Spleen (tissue), 7 donors: ENCODE data around the gene ADGRL3.

Source experiments
- POLR2AphosphoS5 ChIP-seq, 3 donors: sonication (generic); formaldehyde crosslinking; IDR thresholded peaks; one replicate each; pipeline ENCODE4 v1.5.1; 2017; ENCODE audit warnings: antibody characterized with exemption in 3 of 3
- TF ChIP-seq, protein P1 (sequence below), 11 experiments: fragments of 200-600 bp in 7 of 11; fragments of 450-650 bp in 4 of 11; sonication (generic) in 4 of 11; IDR thresholded peaks in 8 of 11; conservative IDR thresholded peaks in 3 of 11; 1 replicate in 7 of 11; 2 replicates in 4 of 11; pipeline versions ENCODE4 v1.4.0 to v1.8.0; 2016 to 2021; ENCODE audit warnings: antibody characterized with exemption in 11 of 11, inconsistent platforms in 4 of 11, mild to moderate bottlenecking in 1 of 11
- donor health status: DM: no; HTN: no; CAD: no; lungs with moderate emphysema.
- donor health status: DM: no; HTN: no; CAD: no.
- donor health status: DM: no; HTN: no; CAD: no.

DNA sequence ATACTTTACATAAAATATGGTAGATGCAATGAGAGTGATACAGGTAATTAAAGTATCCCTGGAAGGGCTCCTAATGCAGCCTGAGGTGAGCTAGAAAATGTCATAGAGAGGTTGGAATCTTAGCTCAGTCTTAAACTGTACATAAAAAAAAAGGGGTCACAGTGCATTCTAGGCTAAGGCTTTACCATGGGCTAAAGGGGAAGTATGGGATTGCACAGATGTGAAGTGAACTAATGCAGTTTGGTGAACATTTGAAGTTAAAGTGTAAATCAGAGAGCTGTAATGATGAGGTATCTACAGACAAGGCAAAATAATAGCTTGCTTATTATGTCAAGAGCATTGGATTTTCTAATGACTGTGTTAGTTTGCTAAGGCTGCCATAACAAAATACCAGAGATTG is 405.9 kb downstream of the ADGRL3 start:
- no peak for TF ChIP-seq POLR2AphosphoS5 (IDR thresholded peaks at IDR 0.05)
- TF ChIP-seq, protein P1, sequence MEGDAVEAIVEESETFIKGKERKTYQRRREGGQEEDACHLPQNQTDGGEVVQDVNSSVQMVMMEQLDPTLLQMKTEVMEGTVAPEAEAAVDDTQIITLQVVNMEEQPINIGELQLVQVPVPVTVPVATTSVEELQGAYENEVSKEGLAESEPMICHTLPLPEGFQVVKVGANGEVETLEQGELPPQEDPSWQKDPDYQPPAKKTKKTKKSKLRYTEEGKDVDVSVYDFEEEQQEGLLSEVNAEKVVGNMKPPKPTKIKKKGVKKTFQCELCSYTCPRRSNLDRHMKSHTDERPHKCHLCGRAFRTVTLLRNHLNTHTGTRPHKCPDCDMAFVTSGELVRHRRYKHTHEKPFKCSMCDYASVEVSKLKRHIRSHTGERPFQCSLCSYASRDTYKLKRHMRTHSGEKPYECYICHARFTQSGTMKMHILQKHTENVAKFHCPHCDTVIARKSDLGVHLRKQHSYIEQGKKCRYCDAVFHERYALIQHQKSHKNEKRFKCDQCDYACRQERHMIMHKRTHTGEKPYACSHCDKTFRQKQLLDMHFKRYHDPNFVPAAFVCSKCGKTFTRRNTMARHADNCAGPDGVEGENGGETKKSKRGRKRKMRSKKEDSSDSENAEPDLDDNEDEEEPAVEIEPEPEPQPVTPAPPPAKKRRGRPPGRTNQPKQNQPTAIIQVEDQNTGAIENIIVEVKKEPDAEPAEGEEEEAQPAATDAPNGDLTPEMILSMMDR (IDR thresholded peaks at IDR 0.05 in 8 of 11, conservative IDR thresholded peaks at IDR 0.05 in 3 of 11): no peak
